OCI-LY7 (cell line): ENCODE data around the gene ALOX5. TPM values are rescaled to one million over a fixed set of nuclear protein-coding genes. Genes with fewer than 3 reads are reported as not detected.
"Not testable (repeated sequence)": the region's sequence is repeated elsewhere in the genome, so short reads cannot be mapped to it uniquely, and the experiment has no call there.

ENCODE experiments used
- BruUV-seq: library from RNA; stranded (reverse); fragments of 400-500 nt; replicated peaks from 2 replicates; lab custom pipeline; 2021; lab: Mats Ljungman, UMichigan
- CTCF ChIA-PET: fragments of 300-600 bp; sonication (Branson Sonifier 250); formaldehyde crosslinking; loops from one replicate; lab custom pipeline; 2022; ENCODE audit warnings: antibody characterized with exemption; ENCODE audit not compliant: unreplicated experiment; lab: Charles Lee
- POLR2A ChIA-PET: fragments of 300-600 bp; sonication (Branson Sonifier 250); formaldehyde crosslinking; loops from one replicate; lab custom pipeline; 2022; ENCODE audit warnings: antibody characterized with exemption; lab: Charles Lee
- DNase-seq: peaks from one replicate; pipeline ENCODE4 v3.0.0-alpha.2; 2015; ENCODE audit warnings: low spot score
- H2AFZ ChIP-seq: fragments of 200-600 bp; sonication (generic), shearing (Covaris generic); 2 replicates; pipeline ENCODE4 v1.6.1; 2014; ENCODE audit warnings: mild to moderate bottlenecking, antibody characterized with exemption, low read length, moderate library complexity
- H3K27ac ChIP-seq: fragments of 200-600 bp; sonication (generic); 2 replicates; pipeline ENCODE4 v1.5.1; 2014; ENCODE audit warnings: mixed run types, low read depth, mild to moderate bottlenecking, moderate library complexity, low read length, inconsistent platforms; ENCODE audit not compliant: poor library complexity, severe bottlenecking
- H3K36me3 ChIP-seq: fragments of 200-600 bp; sonication (generic); 2 replicates; pipeline ENCODE4 v1.6.1; 2014; ENCODE audit warnings: mild to moderate bottlenecking, antibody characterized with exemption, low read length, moderate library complexity, mixed read lengths; ENCODE audit not compliant: insufficient read depth
- H3K4me1 ChIP-seq: fragments of 200-600 bp; sonication (generic); 2 replicates; pipeline ENCODE4 v1.5.1; 2014; ENCODE audit warnings: mild to moderate bottlenecking, low read length; ENCODE audit not compliant: insufficient read depth, poor library complexity, severe bottlenecking
- H3K4me2 ChIP-seq: fragments of 200-600 bp; sonication (generic); 2 replicates; pipeline ENCODE4 v1.6.1; 2014; ENCODE audit warnings: mild to moderate bottlenecking, low read length
- H3K4me3 ChIP-seq: fragments of 200-600 bp; sonication (generic); 2 replicates; pipeline ENCODE4 v1.5.1; 2014; ENCODE audit warnings: mild to moderate bottlenecking, low read depth, low read length; ENCODE audit not compliant: poor library complexity, severe bottlenecking
- H3K79me2 ChIP-seq: fragments of 200-600 bp; sonication (generic); 2 replicates; pipeline ENCODE4 v1.6.1; 2016; ENCODE audit warnings: low read depth, mild to moderate bottlenecking, low read length, moderate library complexity, mixed read lengths; ENCODE audit not compliant: insufficient read depth
- H3K9me2 ChIP-seq: fragments of 200-600 bp; sonication (generic); 2 replicates; pipeline ENCODE4 v1.6.1; 2016; ENCODE audit warnings: mild to moderate bottlenecking, low read length, mixed read lengths; ENCODE audit not compliant: insufficient read depth
- H3K9me3 ChIP-seq: fragments of 200-600 bp; sonication (generic); 2 replicates; pipeline ENCODE4 v1.6.1; 2014; ENCODE audit warnings: mild to moderate bottlenecking, mixed run types, low read length, mixed read lengths
- H4K20me1 ChIP-seq: fragments of 200-600 bp; sonication (generic); 2 replicates; pipeline ENCODE4 v1.6.1; 2014; ENCODE audit warnings: mild to moderate bottlenecking, antibody characterized with exemption, low read length, moderate library complexity, mixed read lengths; ENCODE audit not compliant: insufficient read depth
- CTCF ChIP-seq: fragments of 200-600 bp; sonication (generic); conservative IDR thresholded peaks from 2 replicates; pipeline ENCODE4 v1.5.1; 2014; ENCODE audit warnings: mild to moderate bottlenecking, antibody characterized with exemption, low read length, moderate library complexity, mixed read lengths
- EZH2phosphoT487 ChIP-seq: fragments of 200-600 bp; sonication (generic); IDR thresholded peaks from 2 replicates; pipeline ENCODE4 v1.6.1; 2018; ENCODE audit warnings: low read depth, borderline replicate concordance, mild to moderate bottlenecking, mixed run types, antibody characterized with exemption, low read length, moderate library complexity, mixed read lengths
- intact Hi-C: fragments of 100-400 bp; cut with micrococcal nuclease; formaldehyde crosslinking; loops from one replicate; pipeline ENCODE4 v1.10.0; 2022; ENCODE audit not compliant: unreplicated experiment
- total RNA-seq, 2 experiments: library from RNA; depleted of rRNA in 1 of 2; stranded (reverse); fragments of >200 nt in 1 of 2; shearing (Covaris generic) in 1 of 2; gene quantifications; 2 replicates each; pipeline ENCODE4 v1.2.3, GENCODE V29; 2014 to 2022

The ALOX5 gene
- total RNA-seq, 2 experiments from 2014 or later, result 139 to 164 TPM

GRCh38 chr10:45480294-45480693, 106.3 kb downstream of the ALOX5 start:
- H3K79me2 ChIP-seq, result no peaks in the 10 kb centered on the region
- H2AFZ ChIP-seq, result no peak overlapping the region
- H3K27ac ChIP-seq, result no peak overlapping the region
- H3K4me3 ChIP-seq, result no peak overlapping the region
- no peaks in the 10 kb centered on the region for H4K20me1 ChIP-seq
- no peaks in the 10 kb centered on the region for H3K9me2 ChIP-seq
- BruUV-seq, result no TSS peak
- no peak for DNase-seq
- intact Hi-C loops, result no loop called here
- H3K4me2 ChIP-seq, result no peak overlapping the region
- peaks cover 4% of the 10 kb centered on the region; the same call in 1 of the 2 replicates for H3K36me3 ChIP-seq
- ChIA-PET CTCF (no interaction called here), POLR2A (no interaction called here)
- TF ChIP-seq EZH2phosphoT487 (no peak), CTCF (no peak)
- H3K4me1 ChIP-seq, result no peaks in the 10 kb centered on the region
- peaks cover 16% of the 10 kb centered on the region; the same call in 1 of the 2 replicates for H3K9me3 ChIP-seq

- H3K4me3 ChIP-seq, H4K20me1 ChIP-seq, H3K4me2 ChIP-seq, H3K9me2 ChIP-seq, H3K27ac ChIP-seq, H2AFZ ChIP-seq, H3K79me2 ChIP-seq, intact Hi-C loops, H3K36me3 ChIP-seq, BruUV-seq, CTCF ChIA-PET, DNase-seq, H3K4me1 ChIP-seq: not testable (repeated sequence)
- peaks cover 16% of the 10 kb centered on the region; the same call in 1 of the 2 replicates for H3K9me3 ChIP-seq
- POLR2A ChIA-PET, result interaction anchor here (0.6 kb wide), 1 partner anchor 749 kb away, joined by 3 read pairs; no protein-coding TSS in a partner anchor
Measured at GRCh38 chr10:45481100-45481499, 107.1 kb downstream of the ALOX5 start.

GRCh38 chr10:45483002-45483401, 109.0 kb downstream of the ALOX5 start:
- H3K36me3 ChIP-seq, result no peaks in the 10 kb centered on the region; the same call in 1 of the 2 replicates
- H3K9me3 ChIP-seq, result peaks cover 7% of the 10 kb centered on the region; the same call in 1 of the 2 replicates
- no peak overlapping the region for H3K27ac ChIP-seq
- no peak overlapping the region for H3K4me2 ChIP-seq
- intact Hi-C loops, result no loop called here
- no TSS peak for BruUV-seq
- no peaks in the 10 kb centered on the region for H3K79me2 ChIP-seq
- no peak for DNase-seq
- ChIA-PET CTCF (no interaction called here), POLR2A (interaction anchor here (0.6 kb wide), 1 partner anchor 61 kb away, joined by 3 read pairs; no protein-coding TSS in a partner anchor)
- no peak overlapping the region for H2AFZ ChIP-seq
- H3K9me2 ChIP-seq, result no peaks in the 10 kb centered on the region
- H3K4me3 ChIP-seq, result no peak overlapping the region
- TF ChIP-seq EZH2phosphoT487, result no peak
- no peak for TF ChIP-seq CTCF
- no peaks in the 10 kb centered on the region for H3K4me1 ChIP-seq
- no peaks in the 10 kb centered on the region for H4K20me1 ChIP-seq
